Loucy (cell line): ENCODE data around the gene CKLF.

Experiments
- H2AFZ ChIP-seq: fragments of 200-600 bp; sonication (generic); 2 replicates; pipeline ENCODE4 v1.6.0; 2016; ENCODE audit warnings: antibody characterized with exemption, mild to moderate bottlenecking, low read length, moderate library complexity
- H3F3A ChIP-seq: fragments of 200-600 bp; 2 replicates; pipeline ENCODE4 v1.6.0; 2016; ENCODE audit warnings: antibody characterized with exemption, low read depth, mild to moderate bottlenecking
- H3K27me3 ChIP-seq: fragments of 200-600 bp; sonication (generic); 2 replicates; pipeline ENCODE4 v1.6.1; 2014; ENCODE audit warnings: low read length, mild to moderate bottlenecking; ENCODE audit not compliant: insufficient read depth, poor library complexity, severe bottlenecking
- H3K36me3 ChIP-seq: fragments of 200-600 bp; sonication (generic); 2 replicates; pipeline ENCODE4 v1.6.1; 2016; ENCODE audit warnings: low read length; ENCODE audit not compliant: insufficient read depth
- H3K4me1 ChIP-seq: fragments of 200-600 bp; sonication (generic); 2 replicates; pipeline ENCODE4 v1.5.1; 2014; ENCODE audit warnings: low read length, mild to moderate bottlenecking; ENCODE audit not compliant: insufficient read depth, poor library complexity, severe bottlenecking
- H3K4me2 ChIP-seq: fragments of 200-600 bp; sonication (generic); 2 replicates; pipeline ENCODE4 v1.6.0; 2014; ENCODE audit warnings: antibody characterized with exemption, low read length, low read depth, mild to moderate bottlenecking; ENCODE audit not compliant: poor library complexity, severe bottlenecking
- H3K4me3 ChIP-seq: fragments of 200-600 bp; sonication (generic); 2 replicates; pipeline ENCODE4 v1.5.1; 2014; ENCODE audit warnings: low read length, mild to moderate bottlenecking, mixed read lengths; ENCODE audit not compliant: poor library complexity, severe bottlenecking
- H3K79me2 ChIP-seq: fragments of 200-600 bp; sonication (generic); 2 replicates; pipeline ENCODE4 v1.6.1; 2014; ENCODE audit warnings: low read length; ENCODE audit not compliant: insufficient read depth
- H3K9ac ChIP-seq: fragments of 200-600 bp; sonication (generic); 2 replicates; pipeline ENCODE4 v1.6.0; 2014; ENCODE audit warnings: mild to moderate bottlenecking, low read depth, low read length, moderate library complexity; ENCODE audit not compliant: poor library complexity, severe bottlenecking
- H3K9me2 ChIP-seq: fragments of 200-600 bp; sonication (generic); replicated peaks from 2 replicates; pipeline ENCODE4 v1.6.1; 2016; ENCODE audit warnings: low read depth, low read length, mixed read lengths
- H3K9me3 ChIP-seq: fragments of 200-600 bp; sonication (generic); 2 replicates; pipeline ENCODE4 v1.6.1; 2014; ENCODE audit warnings: mild to moderate bottlenecking, antibody characterized with exemption, low read length, low read depth; ENCODE audit not compliant: insufficient read depth
- H4K20me1 ChIP-seq: fragments of 200-600 bp; sonication (generic); 2 replicates; pipeline ENCODE4 v1.6.0; 2014; ENCODE audit warnings: antibody characterized with exemption, low read length, mild to moderate bottlenecking; ENCODE audit not compliant: insufficient read depth, poor library complexity, severe bottlenecking
- CTCF ChIP-seq: fragments of 200-600 bp; sonication (generic); conservative IDR thresholded peaks from 2 replicates; pipeline ENCODE4 v1.5.1; 2014; ENCODE audit warnings: mild to moderate bottlenecking, antibody characterized with exemption, low read length
- EZH2phosphoT487 ChIP-seq: fragments of 200-600 bp; IDR thresholded peaks from 2 replicates; pipeline ENCODE4 v1.6.1; 2018; ENCODE audit warnings: antibody characterized with exemption, mild to moderate bottlenecking, moderate library complexity, borderline replicate concordance

The CKLF gene

GRCh38 chr16:66614161-66614802 is 61.9 kb downstream of the CKLF start:
- Histone ChIP-seq H3K9ac (no peak overlapping the region), H4K20me1 (peaks cover 12% of the 10 kb centered on the region), H3K9me2 (no peaks in the 10 kb centered on the region), H3K4me3 (no peak overlapping the region), H3K4me1 (peaks cover 7% of the 10 kb centered on the region), H3K79me2 (peaks cover 14% of the 10 kb centered on the region; the same call in 1 of the 2 replicates), H3K9me3 (no peaks in the 10 kb centered on the region), H3K4me2 (no peak overlapping the region), H3K36me3 (peaks cover 52% of the 10 kb centered on the region; the same call in 1 of the 2 replicates), H3F3A (no peaks in the 10 kb centered on the region), H2AFZ (no peak overlapping the region), H3K27me3 (no peaks in the 10 kb centered on the region)
- TF ChIP-seq EZH2phosphoT487 (no peak), CTCF (no peak)
